BLaER1 (cell line): Measurements from ENCODE around the gene TXNIP.

Experiments used
- H3K27ac ChIP-seq: shearing (Covaris generic); formaldehyde crosslinking; 2 replicates; pipeline ENCODE4 v1.8.1; 2022
- H3K27me3 ChIP-seq: shearing (Covaris generic); formaldehyde crosslinking; 2 replicates; pipeline ENCODE4 v1.8.1; 2022
- H3K36me3 ChIP-seq: shearing (Covaris generic); formaldehyde crosslinking; 2 replicates; pipeline ENCODE4 v1.8.1; 2022
- H3K4me1 ChIP-seq: shearing (Covaris generic); formaldehyde crosslinking; 2 replicates; pipeline ENCODE4 v1.8.1; 2022
- H3K4me2 ChIP-seq: shearing (Covaris generic); formaldehyde crosslinking; 2 replicates; pipeline ENCODE4 v1.8.1; 2022
- H3K4me3 ChIP-seq: shearing (Covaris generic); formaldehyde crosslinking; 2 replicates; pipeline ENCODE4 v1.8.1; 2022
- H3K9ac ChIP-seq: shearing (Covaris generic); formaldehyde crosslinking; 2 replicates; pipeline ENCODE4 v1.8.1; 2022
- H3K9me3 ChIP-seq: shearing (Covaris generic); formaldehyde crosslinking; 2 replicates; pipeline ENCODE4 v1.8.1; 2022
- H4K20me1 ChIP-seq: shearing (Covaris generic); formaldehyde crosslinking; 2 replicates; pipeline ENCODE4 v1.8.1; 2022
- Cebpa-rat ChIP-seq: shearing (Covaris generic); IDR thresholded peaks from 2 replicates; pipeline ENCODE4 v1.8.1; 2022

The TXNIP gene

DNA sequence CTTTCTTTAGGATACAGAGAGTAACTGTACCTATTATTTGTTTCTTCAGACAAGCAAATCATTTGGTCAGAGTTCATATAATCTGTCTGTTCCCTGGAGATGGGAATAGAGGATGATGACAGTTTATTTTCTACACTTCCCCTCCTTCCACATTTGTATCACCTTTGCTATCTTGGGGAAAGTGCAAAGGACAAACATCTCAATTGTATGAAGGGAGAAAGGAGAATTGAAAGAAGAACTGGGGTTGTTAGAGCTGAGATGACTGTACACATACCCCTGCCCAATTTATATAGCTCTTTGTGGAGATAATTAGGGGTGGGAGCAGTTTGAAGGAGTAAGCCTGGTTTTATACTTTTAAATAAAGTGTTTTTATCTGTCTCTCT, 17.9 kb downstream of the TXNIP start:
- H3K27me3 ChIP-seq: no peaks in the 10 kb centered on the region
- H3K4me3 ChIP-seq: 0 out of 2 replicates have a peak overlapping the region, but pooled peaks have one; percentile 15
- no peaks in the 10 kb centered on the region for H3K9me3 ChIP-seq
- no peaks in the 10 kb centered on the region for H3K36me3 ChIP-seq
- TF ChIP-seq Cebpa-rat: no peak
- peak overlapping the region; percentile 23 for H3K9ac ChIP-seq
- H3K4me1 ChIP-seq: peaks cover 45% of the 10 kb centered on the region
- peak overlapping the region; percentile 75 for H3K4me2 ChIP-seq
- H3K27ac ChIP-seq: peak overlapping the region; percentile 62
- H4K20me1 ChIP-seq: no peaks in the 10 kb centered on the region

DNA sequence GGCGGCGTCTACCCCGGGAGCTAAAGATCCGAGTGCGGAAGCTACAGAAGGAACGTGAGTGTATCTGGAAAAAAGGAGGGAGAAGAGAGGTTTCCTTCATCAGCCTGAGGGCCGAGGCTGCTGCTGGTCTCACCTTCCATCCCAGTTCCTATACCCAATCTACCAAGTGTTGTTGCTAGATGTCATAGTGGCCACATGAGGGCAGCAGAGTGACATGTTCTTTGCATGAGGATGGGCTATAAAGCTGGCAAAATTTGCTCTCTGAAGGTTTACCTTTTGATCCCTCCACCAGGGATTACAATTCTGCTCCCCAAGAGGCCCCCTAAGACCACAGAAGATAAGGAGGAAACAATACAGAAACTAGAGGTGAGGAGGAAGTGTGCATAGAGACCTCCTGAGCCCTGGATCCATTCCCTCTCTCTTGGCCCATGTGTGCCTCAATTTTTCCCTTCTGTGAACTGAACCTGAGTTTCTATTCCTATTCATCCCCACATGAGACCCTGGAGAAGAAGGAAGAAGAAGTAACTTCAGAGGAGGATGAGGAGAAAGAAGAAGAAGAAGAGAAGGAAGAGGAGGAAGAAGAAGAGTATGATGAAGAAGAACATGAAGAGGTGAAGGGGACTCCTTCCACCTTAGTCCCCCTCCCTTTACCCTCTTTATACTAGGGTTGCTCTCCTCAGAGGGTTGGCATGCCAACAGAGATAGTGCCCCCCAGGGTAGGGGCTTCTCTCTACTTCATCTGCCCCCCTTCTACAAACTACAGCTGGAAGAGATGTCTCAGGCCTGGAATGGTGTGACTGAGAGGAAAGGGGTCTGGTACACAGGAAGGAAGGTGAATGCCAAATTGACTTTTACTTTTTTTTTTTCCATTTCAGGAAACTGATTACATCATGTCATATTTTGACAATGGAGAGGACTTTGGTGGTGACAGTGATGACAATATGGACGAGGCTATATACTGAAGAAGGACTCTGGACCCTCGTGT, 18.6 kb downstream of the TXNIP start:
- H3K27me3 ChIP-seq: no peaks in the 10 kb centered on the region
- no peaks in the 10 kb centered on the region for H3K9me3 ChIP-seq
- no peak for TF ChIP-seq Cebpa-rat
- peak overlapping the region; percentile 62 for H3K27ac ChIP-seq
- no peaks in the 10 kb centered on the region for H3K36me3 ChIP-seq
- peak overlapping the region; percentile 75 for H3K4me2 ChIP-seq
- H3K4me3 ChIP-seq: no peak overlapping the region
- H4K20me1 ChIP-seq: no peaks in the 10 kb centered on the region
- peaks cover 45% of the 10 kb centered on the region for H3K4me1 ChIP-seq
- peak overlapping the region; percentile 34 for H3K9ac ChIP-seq

DNA sequence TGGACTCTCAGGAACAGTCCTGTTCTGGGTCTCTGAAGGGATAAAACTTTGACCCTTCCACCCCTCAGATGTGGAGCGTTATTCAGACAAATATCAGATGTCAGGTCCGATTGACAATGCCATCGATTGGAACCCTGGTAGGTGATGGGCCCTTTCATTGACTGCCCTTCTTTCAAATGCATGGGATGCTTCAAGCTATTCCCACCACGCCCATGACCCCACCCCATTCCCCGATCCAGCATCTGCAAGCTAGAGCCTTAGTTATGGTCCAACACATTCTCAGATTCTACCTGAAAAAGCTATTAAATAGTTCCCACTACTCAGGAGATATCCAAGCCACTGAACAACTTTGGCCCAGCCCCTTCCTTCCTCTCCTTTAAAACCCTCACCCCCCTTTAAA, 19.4 kb downstream of the TXNIP start:
- no peak for TF ChIP-seq Cebpa-rat
- H3K9ac ChIP-seq: peak overlapping the region; percentile 34; the same call in 1 of the 2 replicates
- H3K9me3 ChIP-seq: no peaks in the 10 kb centered on the region
- H3K4me2 ChIP-seq: peak overlapping the region; percentile 75
- no peak overlapping the region for H3K4me3 ChIP-seq
- no peaks in the 10 kb centered on the region for H4K20me1 ChIP-seq
- H3K4me1 ChIP-seq: peaks cover 45% of the 10 kb centered on the region
- H3K27me3 ChIP-seq: no peaks in the 10 kb centered on the region
- H3K36me3 ChIP-seq: no peaks in the 10 kb centered on the region
- peak overlapping the region; percentile 29; the same call in 1 of the 2 replicates for H3K27ac ChIP-seq

DNA sequence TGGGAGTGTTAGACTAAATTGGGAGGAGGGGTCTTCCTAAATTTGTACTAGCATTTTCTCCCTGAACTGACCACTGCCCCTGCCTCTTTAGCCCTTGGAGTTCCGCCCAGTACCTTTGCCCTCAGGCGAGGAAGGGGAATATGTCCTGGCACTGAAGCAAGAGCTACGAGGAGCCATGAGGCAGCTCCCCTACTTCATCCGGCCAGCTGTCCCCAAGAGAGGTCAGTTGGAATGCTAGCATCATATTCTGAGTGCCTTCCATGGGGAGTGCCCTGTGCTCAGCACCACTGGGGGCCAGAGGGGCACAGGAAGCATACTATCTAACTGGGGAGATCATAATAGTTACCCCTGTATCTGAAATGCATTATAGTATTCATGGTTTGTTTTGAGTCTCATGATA, 21.2 kb downstream of the TXNIP start:
- H3K27ac ChIP-seq: no peak overlapping the region
- H3K9me3 ChIP-seq: no peaks in the 10 kb centered on the region
- H3K27me3 ChIP-seq: no peaks in the 10 kb centered on the region
- H3K4me1 ChIP-seq: peaks cover 33% of the 10 kb centered on the region
- H3K36me3 ChIP-seq: no peaks in the 10 kb centered on the region
- H3K4me3 ChIP-seq: no peak overlapping the region
- no peak overlapping the region for H3K4me2 ChIP-seq
- no peak overlapping the region for H3K9ac ChIP-seq
- H4K20me1 ChIP-seq: no peaks in the 10 kb centered on the region
- TF ChIP-seq Cebpa-rat: no peak

DNA sequence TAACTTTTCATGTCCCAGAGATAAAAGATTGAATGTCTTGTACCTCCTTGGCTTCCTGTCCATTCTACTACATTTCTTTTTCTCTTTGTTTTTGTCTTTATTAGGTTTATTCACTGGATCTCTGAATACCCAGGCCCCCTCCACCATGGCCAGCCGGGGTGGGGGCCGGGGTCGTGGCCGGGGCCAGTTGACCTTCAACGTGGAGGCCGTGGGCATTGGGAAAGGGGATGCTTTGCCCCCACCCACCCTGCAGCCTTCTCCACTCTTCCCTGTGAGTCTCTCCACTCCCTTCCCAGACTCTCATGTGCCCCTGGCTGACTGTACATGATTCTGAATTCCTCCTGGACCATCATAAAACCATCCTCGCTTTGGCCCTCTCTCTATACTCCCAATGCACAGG, 21.7 kb downstream of the TXNIP start:
- Histone ChIP-seq H4K20me1 (no peaks in the 10 kb centered on the region), H3K4me3 (no peak overlapping the region), H3K27ac (no peak overlapping the region), H3K9ac (no peak overlapping the region), H3K4me1 (peaks cover 28% of the 10 kb centered on the region), H3K9me3 (no peaks in the 10 kb centered on the region), H3K27me3 (no peaks in the 10 kb centered on the region), H3K36me3 (no peaks in the 10 kb centered on the region), H3K4me2 (no peak overlapping the region)
- no peak for TF ChIP-seq Cebpa-rat

DNA sequence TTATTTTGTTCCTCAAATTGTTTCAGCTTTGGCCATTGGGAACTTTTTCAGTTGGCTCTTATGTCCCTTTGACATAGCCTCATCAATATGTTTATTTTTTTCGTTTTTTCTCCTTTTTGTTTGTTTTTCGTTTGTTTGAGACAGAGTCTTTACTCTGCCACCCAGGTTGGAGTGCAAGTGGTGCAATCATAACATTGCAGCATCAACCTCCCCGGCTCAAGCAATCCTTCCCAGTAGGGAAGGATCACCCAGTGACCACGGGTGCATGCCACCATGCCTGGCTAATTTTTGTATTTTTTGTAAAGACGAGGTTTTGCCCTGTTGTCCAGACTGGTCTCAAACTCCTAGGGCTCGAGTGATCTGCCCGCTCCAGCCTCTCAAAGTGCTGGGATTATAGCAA, 23.8 kb downstream of the TXNIP start:
- no peak for TF ChIP-seq Cebpa-rat
- H3K9ac ChIP-seq: no peak overlapping the region
- H3K4me3 ChIP-seq: no peak overlapping the region
- peaks cover 2% of the 10 kb centered on the region for H3K9me3 ChIP-seq
- no peaks in the 10 kb centered on the region for H4K20me1 ChIP-seq
- no peak overlapping the region for H3K4me2 ChIP-seq
- H3K36me3 ChIP-seq: peaks cover 1% of the 10 kb centered on the region
- H3K4me1 ChIP-seq: peaks cover 8% of the 10 kb centered on the region
- no peak overlapping the region for H3K27ac ChIP-seq
- H3K27me3 ChIP-seq: no peaks in the 10 kb centered on the region

DNA sequence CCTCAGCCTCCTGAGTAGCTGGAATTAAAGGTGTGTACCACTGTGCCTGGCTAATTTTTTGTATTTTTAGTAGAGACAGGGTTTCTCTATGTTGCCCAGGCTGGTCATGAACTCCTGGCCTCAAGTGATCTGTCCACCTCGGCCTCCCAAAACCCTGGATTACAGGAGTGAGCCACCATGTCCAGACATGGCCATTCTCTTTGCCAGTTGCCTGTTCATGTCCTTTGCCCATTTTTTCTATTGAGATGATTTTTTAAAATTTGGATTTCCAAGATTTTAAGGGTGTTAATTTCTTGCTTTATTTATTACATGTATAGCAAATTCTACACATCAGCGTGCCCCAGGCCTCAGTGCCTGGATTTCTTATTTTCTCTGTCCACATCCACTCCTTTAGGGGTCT, 29.1 kb downstream of the TXNIP start:
- TF ChIP-seq Cebpa-rat: no peak
- peaks cover 7% of the 10 kb centered on the region for H3K36me3 ChIP-seq
- no peak overlapping the region for H3K4me2 ChIP-seq
- H3K9ac ChIP-seq: no peak overlapping the region
- H3K27ac ChIP-seq: no peak overlapping the region
- no peak overlapping the region for H3K4me3 ChIP-seq
- peaks cover 17% of the 10 kb centered on the region for H3K27me3 ChIP-seq
- H3K9me3 ChIP-seq: peaks cover 10% of the 10 kb centered on the region
- H4K20me1 ChIP-seq: no peaks in the 10 kb centered on the region
- peaks cover 28% of the 10 kb centered on the region for H3K4me1 ChIP-seq

DNA sequence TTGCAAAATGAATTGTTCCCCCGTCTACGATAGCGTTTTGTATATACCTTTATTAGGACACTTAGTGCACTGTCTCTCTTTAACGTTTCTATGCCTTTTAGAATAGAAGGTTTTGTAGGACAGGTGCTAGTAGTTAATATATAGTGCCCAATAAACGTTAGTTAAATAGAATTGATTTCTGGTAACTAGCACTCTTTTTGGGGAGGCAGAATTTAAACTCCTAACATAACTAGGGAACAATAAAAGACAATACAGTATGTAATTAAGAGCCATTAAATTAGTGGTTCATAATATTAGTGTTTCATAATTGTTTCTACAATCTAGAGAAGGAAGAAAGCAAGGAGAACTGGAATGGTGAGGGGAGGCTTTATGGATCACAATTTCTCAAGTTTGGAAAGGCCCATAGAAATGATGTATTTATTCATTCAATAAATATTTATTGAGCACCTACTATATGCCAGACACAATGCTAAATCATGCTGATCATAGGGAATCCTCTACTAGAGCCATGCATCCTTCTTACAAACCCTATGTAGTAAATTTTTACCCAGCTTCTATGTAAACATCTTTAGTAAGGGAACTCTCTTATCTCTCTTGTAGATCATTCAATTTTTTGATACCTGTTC, 31.1 kb downstream of the TXNIP start:
- TF ChIP-seq Cebpa-rat: no peak
- peak overlapping the region; percentile 78 for H3K9ac ChIP-seq
- H4K20me1 ChIP-seq: no peaks in the 10 kb centered on the region
- peak overlapping the region; percentile 73 for H3K4me3 ChIP-seq
- peak overlapping the region; percentile 70; the same call in 1 of the 2 replicates for H3K27ac ChIP-seq
- H3K36me3 ChIP-seq: peaks cover 7% of the 10 kb centered on the region
- peaks cover 34% of the 10 kb centered on the region for H3K27me3 ChIP-seq
- H3K4me1 ChIP-seq: peaks cover 42% of the 10 kb centered on the region
- peaks cover 10% of the 10 kb centered on the region for H3K9me3 ChIP-seq
- H3K4me2 ChIP-seq: peak overlapping the region; percentile 99

DNA sequence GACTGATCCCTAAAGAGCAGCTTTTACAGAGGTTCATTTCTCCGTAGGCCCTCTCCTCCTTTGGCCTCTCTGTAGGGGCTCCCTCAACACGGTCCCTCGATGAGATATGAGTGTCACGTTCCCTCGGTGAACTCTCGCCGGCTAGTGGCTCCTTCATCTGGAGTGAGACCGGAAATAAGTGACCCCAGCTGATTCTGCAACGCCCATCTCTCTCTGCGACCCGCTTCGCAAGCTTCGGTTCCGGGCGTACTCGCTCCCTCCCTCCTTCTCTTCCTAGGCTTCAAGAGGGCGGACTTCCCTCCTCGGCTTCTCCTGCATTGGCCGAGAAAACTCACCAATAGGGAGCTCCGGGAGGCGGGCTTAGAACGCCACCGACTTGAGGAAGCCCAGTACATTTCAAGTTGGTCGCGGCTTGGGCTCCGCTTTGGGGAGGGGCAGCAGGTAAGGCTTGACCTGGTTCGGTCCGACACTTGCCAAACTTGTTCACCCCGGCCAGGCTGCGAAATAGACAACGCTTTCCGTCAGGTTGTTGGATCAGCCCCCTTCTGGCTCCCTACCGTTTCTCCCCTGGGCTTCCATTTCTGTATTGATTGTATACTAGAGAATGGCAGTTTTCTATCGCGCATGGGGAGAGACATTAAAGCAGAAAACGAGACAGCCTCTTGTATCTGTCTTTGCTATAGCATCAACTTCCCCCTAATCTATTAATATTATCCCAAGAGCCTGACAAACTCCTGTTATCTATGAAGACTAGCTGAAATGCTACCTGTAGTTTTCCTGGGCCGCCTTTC, 31.9 kb downstream of the TXNIP start, which contains the start of the genes ANKRD34A and POLR3GL:
ANKRD34A (minus strand) TSS at position 248 of the 791 bp plus-strand sequence. CDS start 2,816 bp downstream, outside the sequence.
POLR3GL (plus strand) TSS at position 363 of the 791 bp plus-strand sequence. CDS start 10,176 bp downstream, outside the sequence.
- no peaks in the 10 kb centered on the region for H4K20me1 ChIP-seq
- peak within 1 kb of the TSS; percentile 99 for H3K4me2 ChIP-seq
- H3K4me3 ChIP-seq: peak within 1 kb of the TSS; percentile 73
- H3K9ac ChIP-seq: peak within 1 kb of the TSS; percentile 78
- H3K27me3 ChIP-seq: peaks cover 34% of the 10 kb centered on the region
- H3K27ac ChIP-seq: peak within 1 kb of the TSS; percentile 70
- H3K9me3 ChIP-seq: peaks cover 10% of the 10 kb centered on the region
- H3K4me1 ChIP-seq: peaks cover 49% of the 10 kb centered on the region
- no peak for TF ChIP-seq Cebpa-rat
- peaks cover 7% of the 10 kb centered on the region for H3K36me3 ChIP-seq
